GM12872 (cell line): ENCODE results near the gene CDCA8.

ENCODE experiments used
- CTCF ChIP-seq: IDR thresholded peaks from 3 replicates; pipeline ENCODE4 v1.5.1; 2011; ENCODE audit warnings: low read depth, mild to moderate bottlenecking, low read length, moderate library complexity; ENCODE audit not compliant: insufficient read depth

CDCA8 gene

GRCh38 chr1:37717631-37718030, 25.3 kb downstream of the CDCA8 start:
- TF ChIP-seq CTCF = no peak

GRCh38 chr1:37718181-37718900, 26.0 kb downstream of the CDCA8 start:
- TF ChIP-seq CTCF = no peak

DNA sequence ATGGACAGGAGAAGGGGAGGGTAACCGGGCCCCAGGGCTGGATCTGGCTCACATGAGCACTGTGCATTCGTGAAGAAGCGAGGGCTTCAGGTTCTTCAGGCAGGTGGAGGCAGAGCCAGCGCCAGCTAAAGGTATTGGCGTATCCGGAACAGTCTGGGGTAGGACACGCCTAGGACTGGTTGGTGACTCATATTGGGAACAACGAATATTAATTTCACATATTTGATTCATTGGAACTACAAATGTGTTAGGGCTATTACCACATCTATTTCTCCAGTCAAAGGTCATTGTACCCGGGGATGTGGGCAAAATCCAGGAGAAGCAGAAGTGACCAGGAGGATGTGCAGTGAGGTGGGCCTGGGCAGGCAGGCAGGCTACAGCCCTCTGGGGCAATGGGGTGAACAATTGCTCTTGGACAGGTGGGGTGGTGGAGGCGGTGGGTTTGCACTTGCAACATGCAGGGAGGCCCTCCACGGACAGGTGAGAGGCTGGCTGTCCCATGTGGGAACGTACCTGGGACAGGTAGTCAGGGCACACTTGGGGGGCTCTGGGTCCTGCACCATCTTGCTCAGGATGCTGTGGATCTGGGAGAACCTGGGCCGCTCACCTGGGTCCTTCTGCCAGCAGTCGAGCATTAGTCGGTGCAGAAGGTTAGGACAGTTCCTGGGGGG, 26.7 kb downstream of the CDCA8 start:
- TF ChIP-seq CTCF = no peak

DNA sequence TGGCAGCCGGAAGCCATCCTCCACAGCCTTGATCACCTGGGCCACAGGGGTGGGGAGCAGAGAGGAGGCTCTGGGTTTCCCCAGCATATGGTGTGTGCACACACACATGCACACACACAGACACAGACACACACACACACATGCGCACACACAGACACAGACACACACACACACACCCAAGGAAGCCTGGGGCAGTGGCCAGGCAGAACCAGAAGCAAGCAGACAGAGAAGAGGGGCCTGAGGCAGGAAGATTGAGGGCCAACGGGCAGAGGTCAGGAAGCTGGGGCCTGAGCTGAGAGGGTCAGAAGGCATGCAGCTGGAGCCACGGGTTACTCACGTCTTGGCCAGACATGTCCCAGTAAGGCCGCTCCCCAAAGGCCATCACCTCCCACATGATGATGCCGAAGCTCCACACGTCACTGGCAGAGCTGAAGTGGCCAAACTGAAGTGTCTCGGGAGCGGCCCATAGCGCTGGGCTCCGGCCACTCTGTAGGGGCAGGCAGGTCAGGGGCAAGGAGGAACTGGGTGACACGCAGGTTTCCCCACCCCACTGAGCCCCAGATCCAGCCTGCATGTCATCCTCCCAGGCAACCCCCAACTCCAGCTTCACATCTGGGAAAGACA, 27.4 kb downstream of the CDCA8 start:
- TF ChIP-seq CTCF = no peak

- no peak for TF ChIP-seq CTCF
Measured at GRCh38 chr1:37720231-37721130, 28.2 kb downstream of the CDCA8 start.

- no peak for TF ChIP-seq CTCF
Measured at GRCh38 chr1:37721565-37721964, 29.2 kb downstream of the CDCA8 start.
